ENCODE results near the gene CD9.

CD9 gene

DNA sequence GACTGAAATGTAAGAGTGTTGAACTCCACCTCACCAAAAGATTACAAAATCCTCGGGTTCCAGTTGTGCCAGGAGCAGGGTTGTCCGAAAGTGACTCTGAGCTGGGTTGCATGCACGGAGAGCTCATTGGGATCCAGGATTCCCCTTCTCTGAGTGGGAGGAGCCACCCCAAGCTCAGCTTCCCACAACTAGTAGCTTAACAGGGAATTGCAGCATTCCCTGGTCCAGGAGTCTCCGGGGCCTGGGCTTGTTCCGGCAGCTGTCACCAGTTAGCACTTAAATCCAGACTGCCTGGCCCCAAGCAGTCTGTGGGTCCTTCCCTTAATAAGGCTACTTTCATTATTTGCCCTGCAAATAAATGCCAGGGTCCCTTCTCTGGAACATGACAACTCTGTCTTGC, 50.1 kb downstream of the CD9 start:
- no peak for DNase-seq

- no peak for DNase-seq
Measured at GRCh38 chr12:6253278-6253677, 53.1 kb downstream of the CD9 start.

GRCh38 chr12:6254491-6254890, 54.3 kb downstream of the CD9 start:
- DNase-seq: no peak

- DNase-seq: no peak
Measured at GRCh38 chr12:6257007-6257406, 56.8 kb downstream of the CD9 start.

- no peak for DNase-seq
Measured at GRCh38 chr12:6262211-6262610, 62.0 kb downstream of the CD9 start.

GRCh38 chr12:6262623-6263022, 62.4 kb downstream of the CD9 start:
- DNase-seq: no peak

DNA sequence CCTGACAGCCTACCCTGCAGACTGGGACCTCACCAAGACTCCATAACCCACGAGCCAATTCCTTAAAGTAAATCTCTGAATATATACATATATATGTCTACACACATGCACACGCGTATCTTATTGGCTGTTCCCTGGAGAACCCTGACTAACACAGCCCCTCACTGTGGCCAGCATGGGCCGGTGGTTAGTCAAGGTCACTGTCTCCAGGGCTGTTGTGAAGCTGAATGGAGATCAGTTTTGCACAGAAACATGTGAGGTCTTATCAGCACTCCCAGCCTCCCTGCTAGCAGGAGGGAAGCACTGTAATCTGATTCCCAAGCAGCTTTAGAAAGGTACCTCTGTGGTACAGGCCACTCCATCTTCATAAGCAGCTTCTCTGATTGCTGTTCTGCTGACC, 63.7 kb downstream of the CD9 start:
- no peak for DNase-seq

DNA sequence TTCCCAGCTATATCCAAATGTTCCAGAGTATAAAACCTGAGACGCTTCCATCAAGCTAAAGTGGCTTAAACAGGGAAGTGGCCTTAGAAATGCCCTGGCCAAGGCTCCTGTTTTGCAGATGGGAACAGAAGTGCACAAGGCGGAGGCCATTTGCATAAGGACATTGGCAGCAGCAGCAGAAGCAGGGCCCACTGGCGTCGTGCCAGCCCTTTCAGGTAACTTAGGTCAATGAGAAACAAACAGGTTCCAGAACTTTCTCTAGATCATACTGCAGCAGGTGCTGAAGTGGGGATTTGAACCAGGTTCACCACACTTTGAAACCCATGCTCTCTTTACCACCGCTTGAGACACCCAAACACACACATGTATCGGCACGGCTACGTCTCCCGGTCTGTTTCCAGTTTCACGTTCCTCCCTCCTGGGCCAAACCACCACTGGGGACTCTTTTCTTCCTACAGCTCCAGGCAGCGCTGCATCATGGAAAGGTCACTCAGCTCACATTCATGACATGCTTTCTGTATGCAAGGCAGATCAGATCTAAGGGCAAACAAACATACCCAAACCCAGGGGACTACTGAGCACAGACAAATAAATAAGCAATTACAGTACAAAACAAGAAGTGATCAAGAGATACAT, 64.3 kb downstream of the CD9 start:
- DNase-seq: no peak

DNA sequence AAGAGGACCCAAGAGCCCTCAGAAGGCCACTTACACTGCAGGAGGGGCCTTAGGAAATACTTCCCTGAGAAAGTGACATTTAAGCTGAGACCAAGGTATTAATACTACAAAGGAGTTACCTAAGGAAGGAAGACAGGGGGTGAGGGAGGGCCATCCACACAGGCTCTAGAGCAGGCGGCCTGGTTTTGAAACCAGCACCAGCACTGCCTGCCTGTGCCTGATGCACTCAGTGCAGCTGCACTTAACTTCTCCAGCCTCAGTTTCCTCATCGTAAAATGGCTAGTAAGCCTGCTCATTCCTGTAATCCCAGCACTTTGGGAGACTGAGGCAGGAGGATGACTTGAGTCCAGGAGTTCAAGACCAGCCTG, 64.8 kb downstream of the CD9 start:
- no peak for DNase-seq

DNA sequence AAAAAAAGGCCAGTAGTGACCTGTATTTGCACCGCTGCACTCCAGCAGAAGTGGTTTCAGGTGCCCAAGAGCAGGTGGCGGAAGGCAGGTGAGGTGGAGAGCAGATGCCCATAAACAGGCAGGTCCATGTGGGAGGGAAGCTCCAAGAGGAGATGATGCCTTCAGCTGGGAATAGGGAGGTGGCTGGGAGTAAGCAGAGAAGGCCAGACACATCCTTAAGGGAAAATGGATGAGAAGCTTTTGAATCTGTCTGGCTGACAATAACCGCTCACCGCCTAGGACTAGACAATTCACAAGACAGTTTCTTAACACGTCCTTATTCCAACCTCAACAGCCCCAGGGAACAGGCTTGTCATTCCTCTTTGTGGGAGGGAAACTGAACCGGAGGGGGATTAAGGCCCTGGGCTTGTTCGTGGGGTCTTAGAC, 66.4 kb downstream of the CD9 start:
- DNase-seq: no peak

GRCh38 chr12:6266971-6267721, 66.9 kb downstream of the CD9 start:
- no peak for DNase-seq

- no peak for DNase-seq
Measured at GRCh38 chr12:6268484-6269157, 68.4 kb downstream of the CD9 start.

DNA sequence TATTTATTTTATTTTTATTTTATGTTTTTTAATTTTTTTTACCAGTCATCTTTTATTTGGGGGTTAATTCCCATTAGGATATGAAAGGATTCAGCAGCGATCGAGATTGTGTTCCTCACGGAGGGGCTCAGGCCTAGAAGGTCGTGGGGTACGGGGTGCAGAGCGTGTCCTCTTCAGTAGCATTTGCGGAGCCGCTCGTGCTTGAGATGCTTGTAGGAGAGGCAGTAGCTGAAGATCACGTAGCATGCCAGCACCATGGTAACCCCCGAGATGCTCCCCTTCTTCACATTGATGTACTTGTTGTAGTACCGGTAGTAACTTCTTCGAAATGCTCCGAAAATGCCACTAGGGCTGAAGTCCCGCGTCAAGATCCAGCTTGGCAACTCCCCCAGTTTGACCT, 69.8 kb downstream of the CD9 start:
- no peak for DNase-seq

- DNase-seq: no peak
Measured at GRCh38 chr12:6271281-6271680, 71.1 kb downstream of the CD9 start.

- DNase-seq: no peak
Measured at GRCh38 chr12:6272300-6273204, 72.4 kb downstream of the CD9 start.

GRCh38 chr12:6273205-6273540, 73.0 kb downstream of the CD9 start:
- no peak for DNase-seq

- no peak for DNase-seq
Measured at GRCh38 chr12:6273541-6274230, 73.5 kb downstream of the CD9 start.

DNA sequence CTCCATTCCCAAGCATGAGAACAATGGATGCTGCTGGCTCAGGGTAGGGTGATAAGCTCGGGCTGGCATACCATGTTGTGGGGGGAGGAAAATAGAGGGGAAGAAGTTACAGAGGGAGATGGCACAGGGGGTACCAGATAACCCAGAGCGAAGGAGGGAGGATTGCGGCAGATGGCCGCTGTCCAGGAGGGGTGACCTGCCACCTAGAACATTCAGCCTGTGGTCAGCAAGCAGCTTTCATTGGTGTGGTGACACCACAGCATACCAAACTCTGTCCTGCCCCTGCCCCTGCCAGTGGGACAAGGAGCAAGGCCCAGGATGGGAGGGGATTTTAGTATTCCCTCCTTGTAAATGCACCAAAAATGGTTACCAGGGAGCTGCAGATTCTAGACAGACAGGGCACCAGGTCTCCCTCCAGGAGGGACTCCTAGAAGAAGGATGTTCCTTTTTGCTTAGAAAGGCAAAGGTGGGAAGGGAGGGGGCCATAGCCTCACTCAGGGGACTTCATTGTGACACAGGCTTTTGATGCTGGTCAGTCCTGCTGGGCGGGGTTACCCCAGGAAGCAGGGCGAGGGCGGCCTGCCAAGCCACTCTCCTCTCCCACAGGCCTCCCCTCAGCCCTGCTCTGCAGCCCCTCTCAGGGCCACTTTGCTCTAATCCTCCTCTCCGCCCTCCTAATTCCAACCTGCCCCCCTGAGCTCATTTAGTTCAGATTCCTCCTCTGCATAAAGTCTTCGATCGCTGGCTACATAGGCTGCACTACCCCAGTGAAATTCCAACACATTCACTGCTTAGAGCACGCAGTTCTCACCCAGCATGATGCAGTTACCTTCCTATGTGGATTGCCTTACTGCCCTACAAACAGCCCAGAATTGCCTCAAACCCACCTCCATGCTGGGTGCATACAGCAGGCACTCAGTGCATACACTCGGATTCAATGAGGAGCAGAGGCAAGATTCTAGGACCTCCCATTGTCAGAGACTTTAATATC, 74.3 kb downstream of the CD9 start:
- DNase-seq: no peak

DNA sequence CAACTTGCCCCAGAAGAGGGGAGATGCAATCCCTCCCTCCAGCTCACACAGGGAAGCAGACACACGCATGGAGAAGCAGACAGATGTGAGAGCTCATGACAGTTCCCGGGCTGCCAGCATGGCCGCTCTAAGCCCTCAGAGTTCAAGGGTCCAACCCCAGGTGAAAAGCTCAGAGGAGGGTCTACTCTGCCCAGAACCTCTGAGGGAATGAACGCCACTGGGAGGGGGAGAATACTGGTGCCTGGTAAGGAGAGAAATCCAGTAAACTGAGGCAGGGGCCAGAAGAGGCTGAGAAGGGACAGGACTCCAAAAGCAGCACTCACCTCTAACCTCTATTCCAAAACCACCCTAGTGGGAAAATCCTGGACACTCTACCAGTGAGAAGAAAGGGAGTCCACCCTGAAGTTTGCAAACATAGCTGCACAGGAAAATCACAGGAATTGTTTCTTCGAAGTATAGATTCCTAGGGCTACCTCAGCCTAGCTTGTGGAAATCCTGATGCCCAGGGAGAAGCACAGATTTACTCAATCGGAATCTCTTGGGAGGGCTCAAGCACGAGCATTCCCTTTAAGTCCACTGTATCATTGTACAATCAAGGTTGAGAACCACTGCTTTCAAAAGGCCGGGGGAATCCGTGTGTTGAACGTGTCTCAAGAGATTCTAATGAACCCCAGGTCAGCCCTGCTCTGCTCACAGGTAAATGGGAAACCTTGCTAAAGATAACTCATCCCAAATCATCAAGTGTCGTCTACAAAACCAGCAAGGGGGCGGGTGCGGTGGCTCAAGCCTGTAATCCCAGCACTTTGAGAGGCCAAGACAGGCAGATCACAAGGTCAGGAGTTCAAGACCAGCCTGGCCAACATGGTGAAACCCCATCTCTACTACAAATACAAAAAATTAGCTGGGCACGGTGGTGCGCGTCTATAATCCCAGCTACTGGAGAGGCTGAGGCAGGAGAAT, 76.0 kb downstream of the CD9 start:
- DNase-seq: no peak

DNA sequence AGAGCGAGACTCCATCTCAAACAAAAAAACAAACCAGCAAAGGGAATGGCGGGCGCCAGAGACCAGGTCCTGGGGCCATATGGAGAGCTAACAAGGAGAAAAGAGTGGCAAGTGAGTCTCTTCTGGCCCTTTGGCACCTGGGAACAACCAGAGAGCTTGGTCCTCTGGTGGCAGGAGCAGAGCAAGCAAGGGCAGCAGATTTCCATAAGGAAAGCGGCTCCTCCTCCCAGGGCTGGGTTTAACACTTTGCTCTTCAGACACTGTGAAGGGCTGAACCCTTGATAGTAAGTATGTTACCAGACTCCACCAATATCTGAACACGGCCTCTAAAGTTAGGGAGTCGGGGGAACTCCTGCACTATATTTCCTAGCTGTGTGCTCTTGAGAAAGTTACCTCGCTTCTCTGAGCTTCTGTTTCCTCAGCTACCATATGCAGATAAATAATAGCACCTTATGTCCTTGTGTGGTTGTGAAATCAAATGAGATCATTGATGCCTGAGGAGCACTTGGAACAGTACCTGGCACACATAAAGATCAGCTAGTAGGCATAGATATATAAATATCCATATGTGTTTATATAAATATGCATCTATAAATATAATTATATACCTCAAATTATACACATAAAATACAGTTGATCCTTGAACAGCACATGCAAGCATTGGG, 76.9 kb downstream of the CD9 start:
- DNase-seq: no peak

Measured in NCI-H1436 treated with DMSO at 0.1 percent for 48 hours (cell line).